Activated effector memory CD4-positive, alpha-beta T cell treated with anti-CD3 and anti-CD28 coated beads, Interleukin-2, amount 50 U/mL, for 16 hours (primary cell): ENCODE measurements around the gene OR5K3.

Source experiments
- DNase-seq: peaks from one replicate; pipeline ENCODE4 v3.0.0-alpha.2; 2020

OR5K3 gene

DNA sequence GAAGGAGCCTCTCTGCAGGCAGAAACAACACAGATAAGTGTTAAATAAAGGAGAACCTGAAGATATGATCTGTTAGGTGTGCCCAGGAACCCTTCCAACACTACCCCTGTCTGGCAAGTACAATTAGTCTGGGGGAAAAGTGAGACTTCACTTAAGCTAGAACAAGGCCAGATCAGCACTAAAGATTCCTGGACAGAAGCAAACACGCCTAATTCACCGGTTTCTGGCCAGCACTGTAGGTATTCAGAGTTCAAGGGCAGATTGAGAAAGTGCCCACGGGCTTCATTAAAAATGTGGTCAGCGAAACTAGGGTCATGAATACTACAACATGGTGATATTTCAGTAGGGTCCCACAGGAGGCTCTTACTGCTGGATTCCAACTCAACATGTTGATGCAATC, 43.9 kb downstream of the OR5K3 start:
- DNase-seq, result no peak

DNA sequence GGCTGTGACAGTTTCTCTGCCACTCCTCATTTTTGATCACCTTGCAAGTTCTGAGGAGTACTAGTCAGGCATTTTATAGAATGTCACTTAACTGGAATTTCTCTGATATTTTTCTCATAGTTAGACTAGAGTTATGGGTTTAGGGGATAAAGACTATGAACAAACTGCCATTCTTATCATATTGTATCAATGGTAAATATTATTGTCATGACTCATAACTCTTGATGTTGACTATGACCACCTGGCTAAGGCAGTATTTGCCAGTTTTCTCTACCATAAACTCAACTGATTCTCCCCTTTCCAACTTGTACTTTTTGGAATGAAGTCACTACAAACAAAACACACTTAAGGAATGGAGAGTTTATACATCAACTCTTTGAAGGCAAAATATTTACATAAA, 49.8 kb downstream of the OR5K3 start:
- DNase-seq, result no peak
